Heart left ventricle (tissue), 16 donors: ENCODE measurements around the gene LSM8. TPM values are rescaled to one million over a fixed set of nuclear protein-coding genes. Genes with fewer than 3 reads are reported as not detected.

Experiments used
- ATAC-seq, 4 donors: fragments of 200-7000 bp; cut with Tn5 transposase; one replicate each; pipeline ENCODE4 v1.9.1; 2020 to 2022; ENCODE audit warnings: moderate library complexity in 4 of 4, mild to moderate bottlenecking in 3 of 4, moderate number of reproducible peaks in 1 of 4
- DNase-seq, 5 donors: peaks; one replicate each; pipeline ENCODE4 v3.0.0-alpha.2; 2020
- H3K27ac ChIP-seq, 12 donors: fragments of 200-600 bp; sonication (generic) in 4 of 12; one replicate each; pipeline versions ENCODE4 v1.5.0 to v1.8.0; 2016 to 2022; ENCODE audit warnings: mild to moderate bottlenecking in 2 of 12
- H3K27me3 ChIP-seq, 9 donors: fragments of 200-600 bp; sonication (generic) in 2 of 9; one replicate each; pipeline versions ENCODE4 v1.5.1 to v1.8.0; 2016 to 2022; ENCODE audit warnings: mild to moderate bottlenecking in 3 of 9
- H3K36me3 ChIP-seq, 9 donors: fragments of 200-600 bp; sonication (generic) in 2 of 9; one replicate each; pipeline versions ENCODE4 v1.5.0 to v1.8.0; 2018 to 2022; ENCODE audit warnings: mild to moderate bottlenecking in 2 of 9
- H3K4me1 ChIP-seq, 12 donors: fragments of 200-600 bp; sonication (generic) in 4 of 12; one replicate each; pipeline versions ENCODE4 v1.5.0 to v1.8.0; 2016 to 2022; ENCODE audit warnings: mild to moderate bottlenecking in 3 of 12
- H3K4me3 ChIP-seq, 12 donors: fragments of 200-600 bp; sonication (generic) in 4 of 12; one replicate each; pipeline versions ENCODE4 v1.5.0 to v1.8.0; 2017 to 2022; ENCODE audit warnings: mild to moderate bottlenecking in 9 of 12, moderate library complexity in 4 of 12
- H3K9me3 ChIP-seq, 12 donors: fragments of 200-600 bp; sonication (generic) in 4 of 12; one replicate each; pipeline versions ENCODE4 v1.5.0 to v1.8.0; 2016 to 2022; ENCODE audit warnings: mild to moderate bottlenecking in 1 of 12
- POLR2A ChIP-seq, 2 donors: fragments of 450-650 bp; IDR thresholded peaks; one replicate each; pipeline ENCODE4 v1.6.1; 2017; ENCODE audit warnings: antibody characterized with exemption in 2 of 2, mild to moderate bottlenecking in 2 of 2, moderate library complexity in 2 of 2
- WGBS, 4 donors: extraction: QIAGEN DNeasy Blood & Tissue Kit in 2 of 4; methylation state at CpG; one replicate each; pipeline versions ENCODE4 v1.1.5 to v1.1.7; 2013 to 2018; 5-methylcytosine and 5-hydroxymethylcytosine counted together
- intact Hi-C, 10 donors: fragments of 100-400 bp; cut with DNase I; formaldehyde crosslinking; loops; one replicate each; pipeline versions ENCODE4 v1.11.1 to v1.14.2; 2022
- polyA plus RNA-seq, 2 donors: library from polyadenylated mRNA; stranded (reverse); fragments of 200-250 nt; gene quantifications; one replicate each; pipeline ENCODE4 v1.2.3, GENCODE V29; 2013
- total RNA-seq, 9 donors: library from RNA; depleted of rRNA in 2 of 9; stranded (reverse); fragments of >200 nt in 2 of 9; fragmentation: NEBNext Ultra II Directional in 3 of 9; extraction: Animal tissue kit (Norgen Biotek cat#: 25700) in 3 of 9; gene quantifications; one replicate each; pipeline versions ENCODE4 v1.1.0 to v1.2.4, GENCODE V29; 2016 to 2023
- TF ChIP-seq, protein P1 (sequence below), 12 donors: fragments of 200-600 bp; sonication (generic) in 4 of 12; IDR thresholded peaks; one replicate each; pipeline versions ENCODE4 v1.5.0 to v1.8.0; 2018 to 2022; ENCODE audit warnings: antibody characterized with exemption in 12 of 12, mild to moderate bottlenecking in 5 of 12
- donor health status: ischemic (EF 13 %, LVEDD 7.1; RV severe dilation, severe dysfunction).
- donor health status: healthy with polysubstance abuse.
- donor health status: DM: no; HTN: yes; CAD: no.
- donor health status: DM: no; HTN: no; CAD: no.
- donor health status: ischemic (EF 25% LVEDD 6.9; RV normal size, moderate dysfunction).
- donor health status: ischemic (EF 25% LVEDD 5.7; RV mildly dilated, moderate dysfunction).
- donor health status: healthy.
- donor health status: DM: yes; HTN: yes; CAD: no.
- donor health status: ischemic (EF 35%, LVEDD 5.7; RV mildly dilated, moderate dysfunction).
- donor health status: nonischemic (EF 11% LVEDD 7.7; RV severe dilation, severe dysfunction).
- donor health status: DM: yes; HTN: yes; CAD: no.
- donor health status: PGD.
- donor health status: ischemic (EF 29% LVEDD 5.4; RV normal size, mild dysfunction).
- donor health status: nonischemic (EF 23%, LVEDD 6.1; RV moderate dilation, normal function).

LSM8 gene
- total and polyA plus RNA-seq, 11 donors: 13.1 to 23.2 (median 17.2) TPM

DNA sequence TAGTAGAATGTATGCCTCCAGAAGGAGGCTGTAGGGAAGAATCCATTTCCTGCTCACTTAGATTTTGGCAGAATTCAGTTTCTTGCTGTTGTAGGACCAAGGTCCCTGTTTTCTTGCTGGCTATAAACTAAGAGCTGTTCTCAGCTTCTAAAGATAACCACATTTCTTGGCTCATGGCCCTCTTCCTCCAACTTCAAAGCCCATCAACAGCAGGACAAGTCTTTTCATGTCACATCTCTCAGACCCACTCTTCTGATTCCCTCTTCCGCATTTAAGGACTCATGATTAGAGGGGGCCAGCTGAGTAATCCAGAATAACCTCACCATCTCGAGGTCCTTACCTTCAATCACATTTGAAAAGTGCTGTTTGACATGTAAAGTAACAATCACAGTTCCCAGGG is 8.2 kb upstream of the LSM8 start:
- TF ChIP-seq, protein P1, sequence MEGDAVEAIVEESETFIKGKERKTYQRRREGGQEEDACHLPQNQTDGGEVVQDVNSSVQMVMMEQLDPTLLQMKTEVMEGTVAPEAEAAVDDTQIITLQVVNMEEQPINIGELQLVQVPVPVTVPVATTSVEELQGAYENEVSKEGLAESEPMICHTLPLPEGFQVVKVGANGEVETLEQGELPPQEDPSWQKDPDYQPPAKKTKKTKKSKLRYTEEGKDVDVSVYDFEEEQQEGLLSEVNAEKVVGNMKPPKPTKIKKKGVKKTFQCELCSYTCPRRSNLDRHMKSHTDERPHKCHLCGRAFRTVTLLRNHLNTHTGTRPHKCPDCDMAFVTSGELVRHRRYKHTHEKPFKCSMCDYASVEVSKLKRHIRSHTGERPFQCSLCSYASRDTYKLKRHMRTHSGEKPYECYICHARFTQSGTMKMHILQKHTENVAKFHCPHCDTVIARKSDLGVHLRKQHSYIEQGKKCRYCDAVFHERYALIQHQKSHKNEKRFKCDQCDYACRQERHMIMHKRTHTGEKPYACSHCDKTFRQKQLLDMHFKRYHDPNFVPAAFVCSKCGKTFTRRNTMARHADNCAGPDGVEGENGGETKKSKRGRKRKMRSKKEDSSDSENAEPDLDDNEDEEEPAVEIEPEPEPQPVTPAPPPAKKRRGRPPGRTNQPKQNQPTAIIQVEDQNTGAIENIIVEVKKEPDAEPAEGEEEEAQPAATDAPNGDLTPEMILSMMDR (IDR thresholded peaks at IDR 0.05): no peak
- no peak for TF ChIP-seq POLR2A (IDR thresholded peaks at IDR 0.05)
- H3K4me3 ChIP-seq: no peak overlapping the region
- DNase-seq (no peak), ATAC-seq (no peak)
- H3K9me3 ChIP-seq: no peaks in the 10 kb centered on the region
- H3K4me1 ChIP-seq: no peaks in the 10 kb centered on the region
- no peaks in the 10 kb centered on the region for H3K36me3 ChIP-seq
- H3K27me3 ChIP-seq: no peaks in the 10 kb centered on the region
- no peak overlapping the region for H3K27ac ChIP-seq
- 28 to 36% (median 33%) methylated on average over 2 of the region's 2 CpGs for WGBS, 4 donors
- intact Hi-C loops: no loop called here

DNA sequence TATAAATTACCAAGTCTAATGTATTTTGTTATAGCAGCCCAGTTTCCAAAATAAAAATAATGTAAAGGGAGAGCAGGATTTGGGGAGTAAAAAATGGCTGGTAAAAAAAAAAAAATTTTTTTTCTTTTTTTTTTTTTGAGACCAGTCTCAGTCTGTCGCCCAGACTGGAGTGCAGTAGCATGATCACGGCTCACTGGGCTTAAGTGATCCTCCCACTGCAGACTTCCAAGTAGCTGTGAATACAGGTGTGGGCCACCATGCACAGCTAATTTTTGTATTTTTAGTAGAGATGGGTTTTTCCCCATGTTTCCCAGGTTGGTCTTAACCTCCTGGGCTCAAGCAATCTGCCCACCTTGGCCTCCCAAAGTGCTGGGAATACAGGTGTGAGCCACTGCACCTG is 4.8 kb upstream of the LSM8 start:
- intact Hi-C loops: no loop called here
- no peak for DNase-seq
- no peaks in the 10 kb centered on the region for H3K27me3 ChIP-seq

DNA sequence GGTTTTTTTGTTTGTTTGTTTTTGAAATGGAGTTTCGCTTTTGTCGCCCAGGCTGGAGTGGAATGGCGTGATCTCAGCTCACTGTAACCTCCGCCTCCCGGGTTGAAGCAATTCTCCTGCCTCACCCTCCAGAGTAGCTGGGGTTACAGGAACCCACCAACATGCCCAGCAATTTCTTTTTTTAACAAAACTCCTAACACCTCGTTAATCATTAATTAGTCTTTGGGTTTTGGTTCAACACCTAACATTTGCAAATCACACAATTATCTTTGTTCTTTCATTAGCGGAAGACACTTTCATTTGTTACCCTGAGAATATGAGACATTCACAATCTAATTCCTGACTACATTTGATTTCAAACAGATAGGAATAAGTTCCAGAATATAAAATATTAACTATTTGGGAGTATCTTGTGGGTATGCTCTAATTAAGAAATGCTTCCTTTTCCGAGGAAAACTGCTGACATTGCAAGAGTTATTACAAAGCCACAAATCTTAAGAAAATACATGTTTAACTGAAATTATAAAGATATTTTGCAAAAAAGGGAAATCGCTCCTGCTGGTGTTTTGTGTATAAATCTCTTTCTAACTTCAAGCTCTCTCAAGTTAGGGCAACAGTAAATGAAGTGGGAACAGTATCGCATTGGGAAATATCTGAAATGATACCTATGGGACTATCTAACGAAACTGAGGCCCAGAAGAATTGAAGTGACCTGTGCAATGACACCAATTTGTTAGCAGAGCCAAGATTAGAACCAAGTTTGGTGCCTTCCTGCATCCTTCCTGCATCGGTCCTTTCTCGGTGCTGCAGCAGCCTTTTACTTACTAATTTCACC is 1.2 kb upstream of the LSM8 start:
- H3K4me1 ChIP-seq: peaks cover 0 to 41% (median 22%) of the 10 kb centered on the region in 12 donors
- H3K9me3 ChIP-seq: no peaks in the 10 kb centered on the region
- ATAC-seq: no peak
- H3K27ac ChIP-seq: peak overlapping the region in 10 of 12 donors; percentile 79 to 97 (median 92)
- no peak for DNase-seq
- H3K27me3 ChIP-seq: no peaks in the 10 kb centered on the region
- peaks cover 0 to 17% (median 3%) of the 10 kb centered on the region in 9 donors for H3K36me3 ChIP-seq
- H3K4me3 ChIP-seq: peak overlapping the region; percentile 75 to 96 (median 88)
- TF ChIP-seq POLR2A (IDR thresholded peaks at IDR 0.05): no peak
- TF ChIP-seq, protein P1 (IDR thresholded peaks at IDR 0.05): no peak
- intact Hi-C loops: no loop called here
- 68 to 73% (median 72%) methylated on average over 13 of the region's 13 CpGs for WGBS, 4 donors

More for the DNA sequence above, 4.8 kb upstream of the LSM8 start:
- WGBS, 4 donors: 89 to 96% (median 94%) methylated on average over 2 of the region's 2 CpGs
- no peaks in the 10 kb centered on the region for H3K36me3 ChIP-seq
- no peaks in the 10 kb centered on the region for H3K9me3 ChIP-seq
- no peak overlapping the region for H3K27ac ChIP-seq
- TF ChIP-seq POLR2A (IDR thresholded peaks at IDR 0.05): no peak
- no peak for ATAC-seq
- H3K4me1 ChIP-seq: peaks cover 0 to 10% (median 6%) of the 10 kb centered on the region in 12 donors
- no peak overlapping the region for H3K4me3 ChIP-seq

DNA sequence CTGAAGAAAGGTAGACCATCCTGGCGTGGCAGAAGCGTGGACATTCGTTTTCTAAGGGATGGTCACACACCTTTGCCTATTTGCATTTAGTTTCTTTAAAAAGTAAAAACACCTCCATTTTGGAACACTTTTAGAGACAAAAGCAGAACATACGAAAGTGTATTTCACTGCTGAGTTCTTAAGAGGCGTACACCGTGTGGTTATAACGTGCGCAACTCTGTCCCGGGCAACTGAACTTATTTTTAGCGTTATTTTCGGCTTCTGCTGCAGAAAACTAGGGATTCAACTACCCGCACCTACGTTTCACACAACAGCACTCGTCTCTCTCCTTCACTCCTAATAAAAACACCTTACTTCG is 557 bp upstream of the LSM8 start:
- peaks cover 0 to 41% (median 22%) of the 10 kb centered on the region in 12 donors for H3K4me1 ChIP-seq
- intact Hi-C loops: no loop called here
- no peaks in the 10 kb centered on the region for H3K9me3 ChIP-seq
- TF ChIP-seq, protein P1 (IDR thresholded peaks at IDR 0.05): no peak
- TF ChIP-seq POLR2A (IDR thresholded peaks at IDR 0.05): no peak
- peak; percentile 11 to 26 (median 20) for ATAC-seq
- WGBS, 4 donors: 0 to 1% (median 1%) methylated on average over 15 of the region's 15 CpGs
- no peaks in the 10 kb centered on the region for H3K27me3 ChIP-seq
- peaks cover 0 to 23% (median 9%) of the 10 kb centered on the region in 9 donors for H3K36me3 ChIP-seq
- H3K4me3 ChIP-seq: peak overlapping the region; percentile 75 to 96 (median 88)
- no peak for DNase-seq
- H3K27ac ChIP-seq: peak overlapping the region; percentile 79 to 97 (median 90)
